Stomach (tissue), 9 donors: ENCODE data around the gene MED13L. TPM values are rescaled to one million over a fixed set of nuclear protein-coding genes. Genes with fewer than 3 reads are reported as not detected.

Source experiments
- DNase-seq, 2 donors: peaks; one replicate each; pipeline versions ENCODE4 v3.0.0 to v3.0.0-alpha.2; 2013 to 2019
- H3K27ac ChIP-seq, 5 donors: fragments of 200-600 bp in 4 of 5; sonication (generic) in 4 of 5; one replicate each; pipeline ENCODE4 v1.5.1; 2013 to 2019; ENCODE audit warnings: mild to moderate bottlenecking in 1 of 5, moderate library complexity in 1 of 5
- H3K27me3 ChIP-seq, 3 donors: fragments of 200-600 bp; sonication (generic); one replicate each; pipeline ENCODE4 v1.5.1; 2017 to 2019; ENCODE audit warnings: mixed run types in 1 of 3
- H3K36me3 ChIP-seq, 4 donors: fragments of 200-600 bp; sonication (generic); 1 replicate in 3 of 4; 2 replicates in 1 of 4; pipeline ENCODE4 v1.5.1; 2016 to 2019
- H3K4me1 ChIP-seq, 4 donors: fragments of 200-600 bp; sonication (generic); one replicate each; pipeline ENCODE4 v1.5.1; 2016 to 2019
- H3K4me3 ChIP-seq, 4 donors: fragments of 200-600 bp; sonication (generic) in 3 of 4; one replicate each; pipeline ENCODE4 v1.5.1; 2016 to 2019; ENCODE audit warnings: mild to moderate bottlenecking in 1 of 4
- H3K9me3 ChIP-seq, 4 donors: fragments of 200-600 bp; sonication (generic); one replicate each; pipeline ENCODE4 v1.5.1; 2016 to 2019
- CTCF ChIP-seq, 7 experiments: fragments of 450-650 bp in 4 of 7; fragments of 200-600 bp in 3 of 7; sonication (generic) in 3 of 7; IDR thresholded peaks; one replicate each; pipeline ENCODE4 v1.5.1; 2016 to 2019; ENCODE audit warnings: antibody characterized with exemption in 7 of 7, control low read depth in 2 of 7, mild to moderate bottlenecking in 1 of 7
- EP300 ChIP-seq: sonication (generic); formaldehyde crosslinking; IDR thresholded peaks from one replicate; pipeline ENCODE4 v1.6.1; 2017; ENCODE audit warnings: antibody characterized with exemption
- POLR2A ChIP-seq, 4 donors: fragments of 450-650 bp; IDR thresholded peaks; one replicate each; pipeline ENCODE4 v1.6.1; 2016; ENCODE audit warnings: antibody characterized with exemption in 4 of 4, control low read depth in 2 of 4, mild to moderate bottlenecking in 1 of 4, moderate library complexity in 1 of 4
- POLR2AphosphoS5 ChIP-seq, 3 donors: sonication (generic); formaldehyde crosslinking; IDR thresholded peaks; one replicate each; pipeline ENCODE4 v1.6.1; 2016; ENCODE audit warnings: antibody characterized with exemption in 3 of 3
- WGBS, 5 donors: extraction: QIAGEN DNeasy Blood & Tissue Kit in 3 of 5; methylation state at CpG; one replicate each; pipeline versions ENCODE4 v1.1.5 to v1.1.7; 2013 to 2018; 5-methylcytosine and 5-hydroxymethylcytosine counted together
- intact Hi-C: fragments of 100-400 bp; cut with DNase I; formaldehyde crosslinking; loops from one replicate; pipeline ENCODE4 v1.15.1; 2023; ENCODE audit warnings: low total_unique reads
- polyA plus RNA-seq, 3 donors: library from polyadenylated mRNA; stranded (reverse); fragments of 200-250 nt; gene quantifications; one replicate each; pipeline ENCODE4 v1.2.3, GENCODE V29; 2013
- total RNA-seq, 5 donors: library from RNA; depleted of rRNA; stranded (reverse); fragments of >200 nt; gene quantifications; one replicate each; pipeline versions ENCODE4 v1.1.0 to v1.2.3, GENCODE V29; 2014 to 2016
- donor health status: healthy with polysubstance abuse.
- donor health status: Bipolar disorder and iron deficiency.
- donor health status: healthy.

The MED13L gene
- total and polyA plus RNA-seq, 8 donors: 10.4 to 305 (median 72.7) TPM

GRCh38 chr12:116026768-116027550 lies 250.5 kb downstream of the MED13L start:
- H3K4me3 ChIP-seq: no peak overlapping the region
- H3K27me3 ChIP-seq: no peaks in the 10 kb centered on the region
- 75 to 82% (median 78%) methylated on average over 7 of the region's 7 CpGs for WGBS, 5 donors
- peaks cover 0 to 22% (median 6%) of the 10 kb centered on the region in 4 donors for H3K4me1 ChIP-seq
- H3K9me3 ChIP-seq: peaks cover 0 to 5% (median 0%) of the 10 kb centered on the region in 4 donors
- H3K36me3 ChIP-seq: peaks cover 0 to 5% (median 2%) of the 10 kb centered on the region in 4 donors
- no peak for DNase-seq
- intact Hi-C loops: no loop called here
- TF ChIP-seq POLR2A (IDR thresholded peaks at IDR 0.05): no peak
- no peak for TF ChIP-seq CTCF (IDR thresholded peaks at IDR 0.05)
- no peak for TF ChIP-seq EP300
- no peak for TF ChIP-seq POLR2AphosphoS5 (IDR thresholded peaks at IDR 0.05)
- no peak overlapping the region for H3K27ac ChIP-seq

GRCh38 chr12:116026346-116026745 lies 251.1 kb downstream of the MED13L start:
- peaks cover 0 to 22% (median 6%) of the 10 kb centered on the region in 4 donors for H3K4me1 ChIP-seq
- H3K4me3 ChIP-seq: no peak overlapping the region
- H3K27ac ChIP-seq: no peak overlapping the region
- intact Hi-C loops: no loop called here
- peaks cover 0 to 4% (median 0%) of the 10 kb centered on the region in 4 donors for H3K9me3 ChIP-seq
- H3K36me3 ChIP-seq: peaks cover 0 to 5% (median 2%) of the 10 kb centered on the region in 4 donors
- no peak for DNase-seq
- TF ChIP-seq POLR2AphosphoS5 (IDR thresholded peaks at IDR 0.05) (no peak), EP300 (no peak), POLR2A (IDR thresholded peaks at IDR 0.05) (no peak), CTCF (IDR thresholded peaks at IDR 0.05) (no peak)
- H3K27me3 ChIP-seq: no peaks in the 10 kb centered on the region

- TF ChIP-seq POLR2A (IDR thresholded peaks at IDR 0.05) (no peak), CTCF (IDR thresholded peaks at IDR 0.05) (no peak), EP300 (no peak), POLR2AphosphoS5 (IDR thresholded peaks at IDR 0.05) (no peak)
- no peaks in the 10 kb centered on the region for H3K27me3 ChIP-seq
- H3K9me3 ChIP-seq: no peaks in the 10 kb centered on the region
- H3K4me3 ChIP-seq: no peak overlapping the region
- no peak overlapping the region for H3K27ac ChIP-seq
- intact Hi-C loops: no loop called here
- DNase-seq: no peak
- H3K4me1 ChIP-seq: peaks cover 0 to 22% (median 6%) of the 10 kb centered on the region in 4 donors
- 65 to 97% (median 87%) methylated on average over 2 of the region's 2 CpGs for WGBS, 5 donors
- peaks cover 0 to 4% (median under 1%) of the 10 kb centered on the region in 4 donors for H3K36me3 ChIP-seq
Measured at GRCh38 chr12:116024769-116025168, 252.7 kb downstream of the MED13L start.

- no peak for TF ChIP-seq CTCF (IDR thresholded peaks at IDR 0.05)
- TF ChIP-seq EP300: no peak
- TF ChIP-seq POLR2AphosphoS5 (IDR thresholded peaks at IDR 0.05): no peak
- no peak for TF ChIP-seq POLR2A (IDR thresholded peaks at IDR 0.05)
- intact Hi-C loops: no loop called here
- no peak overlapping the region for H3K27ac ChIP-seq
Measured at GRCh38 chr12:116019415-116019814, 258.1 kb downstream of the MED13L start.

More at GRCh38 chr12:116019415-116019814, 258.1 kb downstream of the MED13L start:
- Histone ChIP-seq H3K4me1 (peaks cover 0 to 28% (median 17%) of the 10 kb centered on the region in 4 donors), H3K36me3 (peaks cover 0 to 38% (median 31%) of the 10 kb centered on the region in 4 donors), H3K9me3 (no peaks in the 10 kb centered on the region), H3K27me3 (no peaks in the 10 kb centered on the region), H3K4me3 (no peak overlapping the region)
- DNase-seq: no peak
